ENCODE measurements around the gene SWT1.

GRCh38 chr1:185334182-185334581, 177.2 kb downstream of the SWT1 start:
- no peak for TF ChIP-seq MEIS2 (CRISPR knock-in tag; IDR thresholded peaks at IDR 0.05)
- TF ChIP-seq, protein P1, sequence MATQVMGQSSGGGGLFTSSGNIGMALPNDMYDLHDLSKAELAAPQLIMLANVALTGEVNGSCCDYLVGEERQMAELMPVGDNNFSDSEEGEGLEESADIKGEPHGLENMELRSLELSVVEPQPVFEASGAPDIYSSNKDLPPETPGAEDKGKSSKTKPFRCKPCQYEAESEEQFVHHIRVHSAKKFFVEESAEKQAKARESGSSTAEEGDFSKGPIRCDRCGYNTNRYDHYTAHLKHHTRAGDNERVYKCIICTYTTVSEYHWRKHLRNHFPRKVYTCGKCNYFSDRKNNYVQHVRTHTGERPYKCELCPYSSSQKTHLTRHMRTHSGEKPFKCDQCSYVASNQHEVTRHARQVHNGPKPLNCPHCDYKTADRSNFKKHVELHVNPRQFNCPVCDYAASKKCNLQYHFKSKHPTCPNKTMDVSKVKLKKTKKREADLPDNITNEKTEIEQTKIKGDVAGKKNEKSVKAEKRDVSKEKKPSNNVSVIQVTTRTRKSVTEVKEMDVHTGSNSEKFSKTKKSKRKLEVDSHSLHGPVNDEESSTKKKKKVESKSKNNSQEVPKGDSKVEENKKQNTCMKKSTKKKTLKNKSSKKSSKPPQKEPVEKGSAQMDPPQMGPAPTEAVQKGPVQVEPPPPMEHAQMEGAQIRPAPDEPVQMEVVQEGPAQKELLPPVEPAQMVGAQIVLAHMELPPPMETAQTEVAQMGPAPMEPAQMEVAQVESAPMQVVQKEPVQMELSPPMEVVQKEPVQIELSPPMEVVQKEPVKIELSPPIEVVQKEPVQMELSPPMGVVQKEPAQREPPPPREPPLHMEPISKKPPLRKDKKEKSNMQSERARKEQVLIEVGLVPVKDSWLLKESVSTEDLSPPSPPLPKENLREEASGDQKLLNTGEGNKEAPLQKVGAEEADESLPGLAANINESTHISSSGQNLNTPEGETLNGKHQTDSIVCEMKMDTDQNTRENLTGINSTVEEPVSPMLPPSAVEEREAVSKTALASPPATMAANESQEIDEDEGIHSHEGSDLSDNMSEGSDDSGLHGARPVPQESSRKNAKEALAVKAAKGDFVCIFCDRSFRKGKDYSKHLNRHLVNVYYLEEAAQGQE (IDR thresholded peaks at IDR 0.05; ENCODE audit: borderline replicate concordance in 1 of 2, low read depth in 1 of 2, low read length in 2 of 2), result no peak

Data from HepG2 (cell line).